Epithelial cell of esophagus (primary cell): ENCODE data around the gene PDCD2L.

Experiments
- DNase-seq: peaks from one replicate; pipeline ENCODE4 v3.0.0; 2010; ENCODE audit warnings: low read depth
- H3K4me3 ChIP-seq: 2 replicates; pipeline ENCODE4 v1.5.1; 2011; ENCODE audit warnings: mild to moderate bottlenecking, low read length, control low read depth
- TF ChIP-seq, protein P1 (sequence below): IDR thresholded peaks from 2 replicates; pipeline ENCODE4 v1.5.1; 2011; ENCODE audit warnings: low read depth, mild to moderate bottlenecking, low read length, control low read depth, inconsistent platforms; ENCODE audit not compliant: insufficient read depth; ENCODE audit errors: missing control alignments

The PDCD2L gene

GRCh38 chr19:34430738-34431625, 26.8 kb downstream of the PDCD2L start:
- H3K4me3 ChIP-seq: no peak overlapping the region
- DNase-seq: peak; percentile 57
- TF ChIP-seq, protein P1, sequence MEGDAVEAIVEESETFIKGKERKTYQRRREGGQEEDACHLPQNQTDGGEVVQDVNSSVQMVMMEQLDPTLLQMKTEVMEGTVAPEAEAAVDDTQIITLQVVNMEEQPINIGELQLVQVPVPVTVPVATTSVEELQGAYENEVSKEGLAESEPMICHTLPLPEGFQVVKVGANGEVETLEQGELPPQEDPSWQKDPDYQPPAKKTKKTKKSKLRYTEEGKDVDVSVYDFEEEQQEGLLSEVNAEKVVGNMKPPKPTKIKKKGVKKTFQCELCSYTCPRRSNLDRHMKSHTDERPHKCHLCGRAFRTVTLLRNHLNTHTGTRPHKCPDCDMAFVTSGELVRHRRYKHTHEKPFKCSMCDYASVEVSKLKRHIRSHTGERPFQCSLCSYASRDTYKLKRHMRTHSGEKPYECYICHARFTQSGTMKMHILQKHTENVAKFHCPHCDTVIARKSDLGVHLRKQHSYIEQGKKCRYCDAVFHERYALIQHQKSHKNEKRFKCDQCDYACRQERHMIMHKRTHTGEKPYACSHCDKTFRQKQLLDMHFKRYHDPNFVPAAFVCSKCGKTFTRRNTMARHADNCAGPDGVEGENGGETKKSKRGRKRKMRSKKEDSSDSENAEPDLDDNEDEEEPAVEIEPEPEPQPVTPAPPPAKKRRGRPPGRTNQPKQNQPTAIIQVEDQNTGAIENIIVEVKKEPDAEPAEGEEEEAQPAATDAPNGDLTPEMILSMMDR: peak; percentile 65

DNA sequence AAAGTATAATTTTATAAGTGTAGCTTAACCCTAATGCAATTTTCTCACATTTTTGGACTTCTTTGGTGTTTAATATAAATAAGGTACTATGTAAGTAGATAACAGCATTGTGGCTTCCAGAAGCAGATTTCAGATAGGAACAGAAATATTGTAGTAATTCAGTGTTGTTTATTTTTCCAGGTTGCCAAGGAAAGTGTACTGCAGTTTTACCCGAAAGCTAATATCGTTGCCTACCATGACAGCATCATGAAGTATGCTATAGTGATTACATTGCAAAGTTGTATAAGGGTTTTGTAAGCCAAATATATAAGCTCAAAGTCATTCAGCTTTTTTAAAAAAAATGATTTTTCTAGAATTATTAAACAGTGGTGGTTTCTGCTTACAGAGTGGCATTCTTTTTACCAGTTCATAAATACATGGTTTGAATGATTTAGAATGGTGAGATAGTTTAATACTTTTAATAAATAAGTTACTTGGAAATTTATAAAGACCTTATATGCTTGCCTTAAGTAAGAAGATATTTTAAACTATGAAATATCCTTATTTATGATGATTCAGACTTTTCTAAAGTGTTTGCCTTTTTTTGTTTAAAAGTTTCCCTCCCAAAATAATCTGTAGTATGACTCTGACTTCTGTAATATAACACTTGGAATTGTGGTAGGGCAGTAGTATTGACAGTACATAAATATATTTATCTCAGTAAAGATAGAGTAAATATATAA, 27.6 kb downstream of the PDCD2L start:
- TF ChIP-seq, protein P1: no peak
- DNase-seq: no peak
- H3K4me3 ChIP-seq: no peak overlapping the region

- no peak for DNase-seq
- no peak overlapping the region for H3K4me3 ChIP-seq
- TF ChIP-seq, protein P1: no peak
Observed at GRCh38 chr19:34432797-34433196, 28.6 kb downstream of the PDCD2L start.

DNA sequence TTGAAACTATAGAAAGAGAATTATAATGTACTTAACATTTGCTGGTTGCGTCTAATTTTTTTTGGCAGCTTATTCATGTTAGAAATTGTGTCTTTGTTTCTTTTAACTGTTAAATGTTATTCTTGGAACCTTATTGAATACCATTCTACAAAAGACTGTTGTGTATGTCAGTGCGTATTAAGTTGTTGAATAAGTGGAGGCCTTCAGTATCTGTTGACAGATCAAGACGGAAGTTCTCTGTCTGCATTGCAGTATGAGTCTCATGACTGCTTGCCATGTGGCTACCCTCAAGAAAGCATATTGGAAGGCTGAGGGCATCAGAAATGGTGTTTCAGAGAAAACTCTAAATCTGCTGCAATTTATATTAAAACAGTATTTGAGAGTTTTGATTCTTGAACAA, 32.5 kb downstream of the PDCD2L start:
- no peak overlapping the region for H3K4me3 ChIP-seq
- DNase-seq: no peak
- TF ChIP-seq, protein P1: no peak

GRCh38 chr19:34448191-34448590, 44.0 kb downstream of the PDCD2L start:
- DNase-seq: no peak
- TF ChIP-seq, protein P1: no peak
- no peak overlapping the region for H3K4me3 ChIP-seq

GRCh38 chr19:34452723-34453122, 48.5 kb downstream of the PDCD2L start:
- TF ChIP-seq, protein P1: no peak
- no peak for DNase-seq
- H3K4me3 ChIP-seq: no peak overlapping the region
